Measurements from ENCODE around the gene BICRAL.

- no peak for TF ChIP-seq CTCF (IDR thresholded peaks at IDR 0.05; ENCODE audit: extremely low read depth in 1 of 2, insufficient read depth in 1 of 2, low read depth in 1 of 2, low read length in 2 of 2)
- TF ChIP-seq POLR2A (IDR thresholded peaks at IDR 0.05; ENCODE audit: low read depth, low read length) = peak; percentile 60
- TF ChIP-seq EZH2 (IDR thresholded peaks at IDR 0.05; ENCODE audit: borderline replicate concordance, low read depth, low read length, severe bottlenecking) = no peak
- TF ChIP-seq POLR2AphosphoS5 (IDR thresholded peaks at IDR 0.05; ENCODE audit: insufficient read depth, low read depth, low read length) = no peak
- TF ChIP-seq MAX (IDR thresholded peaks at IDR 0.05; ENCODE audit: insufficient read depth, insufficient read length) = no peak
- TF ChIP-seq FOS (IDR thresholded peaks at IDR 0.05; ENCODE audit: borderline replicate concordance, insufficient read depth, low read length) = no peak
- no peak for TF ChIP-seq GATA2 (IDR thresholded peaks at IDR 0.05; ENCODE audit: insufficient read depth, insufficient read length, low read depth, low read length)
- TF ChIP-seq JUN (IDR thresholded peaks at IDR 0.05; ENCODE audit: borderline replicate concordance, insufficient read depth, insufficient read length, low read depth) = no peak
Observed at GRCh38 chr6:42783876-42784642, 2.2 kb downstream of the BICRAL start.

All from endothelial cell of umbilical vein (primary cell).